DOHH2 (cell line): ENCODE data around the gene TUT4.

ENCODE experiments used
- EZH2phosphoT487 ChIP-seq: fragments of 200-600 bp; sonication (generic); IDR thresholded peaks from 2 replicates; pipeline ENCODE4 v1.6.1; 2017; ENCODE audit warnings: borderline replicate concordance, mild to moderate bottlenecking, antibody characterized with exemption, low read length, moderate library complexity, mixed read lengths
- TF ChIP-seq, protein P1 (sequence below): fragments of 200-600 bp; sonication (generic); IDR thresholded peaks from one replicate; pipeline ENCODE4 v1.5.1; 2014; ENCODE audit warnings: antibody characterized with exemption, mild to moderate bottlenecking, low read depth, low read length; ENCODE audit not compliant: poor library complexity, severe bottlenecking

DNA sequence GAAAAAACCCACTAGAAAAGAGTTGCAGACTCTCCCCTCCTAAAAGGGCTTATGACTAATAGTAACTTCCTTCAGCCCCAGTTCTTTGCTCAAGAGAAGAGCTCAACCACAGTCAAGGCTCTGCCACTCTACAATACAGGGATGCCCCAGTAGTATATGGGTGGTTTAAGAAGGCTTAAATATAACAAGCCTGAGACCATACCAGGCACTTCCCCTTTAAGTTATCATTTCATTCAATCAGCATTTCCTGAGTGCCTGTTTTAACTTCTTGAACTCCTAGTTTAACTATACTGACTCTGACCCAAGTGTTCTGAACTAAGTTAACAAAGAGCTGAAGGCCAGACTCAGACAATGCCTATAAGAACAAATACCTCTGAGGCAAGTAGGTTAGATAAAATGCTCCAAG is 128.7 kb downstream of the TUT4 start:
- TF ChIP-seq, protein P1, sequence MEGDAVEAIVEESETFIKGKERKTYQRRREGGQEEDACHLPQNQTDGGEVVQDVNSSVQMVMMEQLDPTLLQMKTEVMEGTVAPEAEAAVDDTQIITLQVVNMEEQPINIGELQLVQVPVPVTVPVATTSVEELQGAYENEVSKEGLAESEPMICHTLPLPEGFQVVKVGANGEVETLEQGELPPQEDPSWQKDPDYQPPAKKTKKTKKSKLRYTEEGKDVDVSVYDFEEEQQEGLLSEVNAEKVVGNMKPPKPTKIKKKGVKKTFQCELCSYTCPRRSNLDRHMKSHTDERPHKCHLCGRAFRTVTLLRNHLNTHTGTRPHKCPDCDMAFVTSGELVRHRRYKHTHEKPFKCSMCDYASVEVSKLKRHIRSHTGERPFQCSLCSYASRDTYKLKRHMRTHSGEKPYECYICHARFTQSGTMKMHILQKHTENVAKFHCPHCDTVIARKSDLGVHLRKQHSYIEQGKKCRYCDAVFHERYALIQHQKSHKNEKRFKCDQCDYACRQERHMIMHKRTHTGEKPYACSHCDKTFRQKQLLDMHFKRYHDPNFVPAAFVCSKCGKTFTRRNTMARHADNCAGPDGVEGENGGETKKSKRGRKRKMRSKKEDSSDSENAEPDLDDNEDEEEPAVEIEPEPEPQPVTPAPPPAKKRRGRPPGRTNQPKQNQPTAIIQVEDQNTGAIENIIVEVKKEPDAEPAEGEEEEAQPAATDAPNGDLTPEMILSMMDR = no peak
- no peak for TF ChIP-seq EZH2phosphoT487
